ENCODE measurements around the gene FBXO31.
A peak's percentile ranks its signal among the peaks of the same experiment; 100 is the strongest.

The FBXO31 gene

DNA sequence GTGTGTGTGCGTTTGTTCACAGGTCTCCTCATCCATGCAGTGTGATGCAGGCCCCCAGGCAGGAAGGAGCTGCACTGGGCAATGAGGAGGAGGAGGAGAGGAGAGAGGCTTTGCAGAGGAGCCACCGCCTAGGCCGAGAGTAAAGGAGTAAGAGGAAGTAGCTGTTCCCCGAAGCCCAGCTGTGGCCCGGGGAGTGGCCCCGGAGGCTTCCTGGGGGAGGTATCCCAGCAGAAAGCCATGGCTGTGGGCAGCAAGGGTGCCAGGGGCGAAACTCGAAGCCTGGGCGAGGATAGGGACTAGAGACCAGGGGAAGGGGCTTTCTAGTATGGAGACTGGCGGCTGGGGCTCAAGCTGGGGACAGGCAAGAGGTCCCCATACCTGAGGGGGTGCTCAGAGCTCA is 78.6 kb downstream of the FBXO31 start:
- no peak for DNase-seq

DNA sequence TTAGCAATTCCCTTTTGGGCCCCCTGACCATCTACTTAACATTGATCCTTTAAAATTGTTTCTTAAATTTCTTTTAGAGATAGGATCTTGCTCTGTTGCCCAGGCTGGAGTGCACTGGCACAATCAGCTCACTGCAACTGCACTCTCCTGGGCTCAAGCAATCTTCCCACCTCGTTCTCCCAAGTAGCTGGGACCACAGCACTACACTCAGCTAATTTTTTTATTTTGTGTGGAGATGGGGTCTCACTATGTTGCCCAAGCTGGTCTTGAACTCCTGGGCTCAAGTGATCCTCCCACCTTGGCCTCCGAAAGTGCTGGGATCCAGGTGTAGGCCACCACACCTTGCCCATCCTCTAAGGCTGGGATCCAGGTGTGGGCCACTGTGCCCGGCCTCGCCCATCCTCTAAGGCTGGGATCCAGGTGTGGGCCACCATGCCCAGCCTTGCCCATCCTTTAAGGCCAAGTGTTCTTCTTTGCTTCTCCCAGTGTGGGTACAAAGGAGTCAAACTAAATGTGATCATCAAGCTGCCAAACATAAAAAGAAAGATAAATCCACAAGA is 79.5 kb downstream of the FBXO31 start:
- no peak for DNase-seq

DNA sequence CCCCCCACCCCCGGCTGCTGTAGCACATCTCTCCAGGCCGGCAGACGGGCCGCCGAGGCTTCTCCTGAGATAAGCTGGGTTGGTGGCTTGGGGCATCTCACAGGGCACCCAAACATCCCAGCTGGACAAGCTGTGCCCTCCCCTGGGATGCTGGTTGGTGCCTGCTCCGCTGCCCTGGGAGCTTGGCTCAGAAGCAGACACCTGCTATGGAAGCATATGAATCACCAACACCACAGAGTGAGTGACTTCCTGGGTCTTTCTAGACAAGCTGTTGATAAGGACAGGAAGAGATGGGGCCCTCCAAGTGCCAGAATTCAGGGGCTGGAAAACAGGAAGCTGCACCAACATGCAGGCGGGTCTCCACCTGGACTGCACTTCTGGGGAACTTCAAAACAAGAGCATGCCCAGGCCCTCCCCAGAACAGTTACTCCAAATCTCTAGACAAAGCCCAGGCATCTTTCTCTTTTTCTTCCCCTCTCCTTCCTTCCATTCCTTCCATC is 80.1 kb downstream of the FBXO31 start:
- no peak for DNase-seq

DNA sequence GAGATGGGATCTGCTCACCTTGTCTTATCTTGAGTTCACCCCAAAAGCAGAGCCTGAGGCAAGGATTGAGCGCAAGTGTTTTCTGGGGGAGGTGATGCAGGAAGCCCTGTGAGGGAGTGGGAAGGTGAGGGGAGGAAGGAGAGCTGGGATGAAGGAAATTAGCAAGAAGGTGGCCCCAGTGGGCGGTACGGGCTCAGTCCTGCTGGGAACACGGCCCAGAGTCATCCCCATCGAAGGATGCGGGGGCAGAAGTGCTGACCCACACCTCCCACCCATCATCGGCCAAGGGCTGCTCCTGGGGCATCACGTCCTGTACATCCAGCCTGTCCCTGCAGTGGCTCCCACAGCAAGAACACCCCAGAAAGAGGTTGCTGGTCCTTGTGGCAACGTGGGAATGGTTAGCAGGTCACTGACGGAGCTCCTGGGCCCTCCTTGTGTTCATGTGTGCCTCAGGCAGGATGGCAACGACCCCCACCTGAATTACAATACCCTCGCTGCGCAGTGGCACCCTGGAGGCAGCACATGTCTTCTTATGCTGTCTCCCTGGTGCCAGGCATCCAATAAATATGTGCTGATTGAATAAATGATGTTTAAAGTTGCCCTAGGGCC is 84.6 kb downstream of the FBXO31 start:
- DNase-seq = no peak

DNA sequence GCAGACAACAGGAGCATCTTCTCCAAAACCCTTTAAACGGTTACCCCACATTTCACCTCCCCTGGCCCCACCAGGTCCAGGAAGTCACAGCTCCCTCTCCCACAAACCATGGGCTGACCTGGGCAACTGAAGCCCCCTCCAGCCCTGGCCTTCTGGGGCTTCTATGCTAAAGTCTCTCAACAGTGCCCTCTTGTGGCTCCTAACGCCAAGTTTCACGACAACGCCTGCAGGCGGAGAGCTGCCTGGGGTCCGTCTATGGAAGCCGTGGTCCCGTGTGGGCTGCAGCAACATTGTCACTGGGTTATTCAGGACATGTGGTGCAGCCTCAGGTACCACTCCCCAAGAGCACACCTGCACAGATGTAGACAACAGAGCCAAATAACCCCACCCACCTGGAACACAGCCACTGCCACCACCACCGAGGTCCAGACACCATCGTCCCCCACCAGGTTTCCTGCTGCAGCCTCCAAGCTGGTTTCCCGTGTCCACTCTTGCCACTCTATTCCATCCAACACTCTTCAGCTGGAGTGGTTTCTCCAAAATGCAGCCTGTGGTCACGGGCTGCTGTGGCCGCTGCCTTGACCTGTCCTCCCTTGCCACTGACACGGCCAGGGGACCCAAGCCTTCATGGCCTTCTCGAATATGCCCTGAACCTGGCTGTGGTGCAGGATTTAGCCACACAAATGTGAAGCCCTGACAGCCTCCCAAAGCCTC is 85.5 kb downstream of the FBXO31 start:
- DNase-seq = peak; percentile 35

DNA sequence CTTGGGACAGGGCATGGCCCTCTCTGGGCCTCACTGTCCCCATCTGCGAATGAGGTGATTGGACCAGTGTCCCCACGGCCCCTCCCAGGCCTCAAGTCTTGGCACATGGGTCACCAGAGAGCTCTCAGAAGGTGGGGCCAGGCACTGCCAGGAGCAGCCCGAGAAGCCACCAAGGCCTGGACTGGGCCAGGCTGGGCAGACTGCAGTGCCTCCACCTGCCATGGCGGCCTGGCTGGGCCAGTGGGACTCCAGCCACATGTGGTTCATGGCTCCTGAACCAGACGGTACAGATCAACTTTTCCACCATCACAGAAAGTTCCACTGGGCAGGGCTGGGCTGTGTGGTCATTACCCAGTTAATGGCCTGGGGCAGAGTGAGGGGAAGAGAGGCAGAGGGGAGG is 86.2 kb downstream of the FBXO31 start:
- no peak for DNase-seq

DNA sequence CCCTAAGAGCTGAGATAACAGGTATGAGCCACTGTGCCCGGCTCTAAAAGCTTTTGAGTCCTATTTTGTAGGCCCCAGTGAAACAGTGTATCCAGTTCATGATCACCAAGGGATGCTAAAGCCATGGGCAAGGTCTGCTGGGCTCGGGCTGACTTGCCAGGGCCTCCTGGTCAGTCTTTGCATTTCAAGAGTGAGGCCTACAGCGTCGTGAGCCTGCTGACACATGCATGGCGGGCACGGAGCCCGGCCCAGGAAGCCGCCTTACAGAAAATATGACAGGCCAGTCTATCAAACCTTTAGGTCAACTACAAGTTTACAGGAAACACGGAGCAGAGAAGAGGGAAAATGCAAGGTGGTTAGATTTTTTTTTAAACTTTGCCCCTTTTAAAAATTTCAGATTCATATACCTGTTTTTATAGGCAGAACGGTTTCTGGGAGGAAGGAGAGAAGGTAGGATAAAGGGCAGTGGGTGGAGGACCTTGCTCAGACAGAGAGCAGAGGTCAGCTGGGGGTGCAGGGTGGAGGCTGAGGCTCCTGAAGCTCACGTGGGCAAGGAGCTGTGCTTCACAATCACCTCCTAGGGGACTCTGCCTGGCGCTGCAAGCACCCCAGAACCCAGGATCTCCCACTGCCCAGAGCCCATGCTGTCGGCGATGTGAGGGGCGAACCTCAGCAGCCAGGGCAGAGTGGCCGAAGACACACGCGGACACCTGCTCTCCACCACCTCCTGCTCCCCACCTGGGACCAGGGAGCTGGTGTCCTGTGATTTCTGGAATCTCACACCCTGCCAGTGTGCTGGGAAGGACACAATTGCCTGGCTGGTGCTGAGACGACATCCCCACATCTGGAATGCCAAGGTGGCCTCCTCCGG is 87.7 kb downstream of the FBXO31 start:
- no peak for DNase-seq

DNA sequence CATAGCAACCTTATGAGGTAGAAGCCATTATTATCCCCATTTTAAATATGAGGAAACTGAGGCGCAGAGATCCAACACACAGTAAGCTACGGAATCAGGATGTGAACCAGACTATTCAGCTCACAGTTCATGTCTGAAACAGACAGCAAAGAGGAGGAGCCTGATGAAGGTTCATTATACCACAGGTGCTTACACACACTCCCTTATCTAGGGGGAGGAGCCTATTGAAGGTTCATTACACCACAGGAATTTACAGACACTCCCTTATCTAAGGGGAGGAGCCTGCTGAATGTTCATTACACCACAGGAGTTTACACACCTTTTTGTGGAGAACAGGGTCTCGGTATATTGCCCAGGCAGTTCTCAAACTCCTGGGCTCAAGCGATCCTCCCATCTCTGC is 88.3 kb downstream of the FBXO31 start:
- peak; percentile 24 for DNase-seq

DNA sequence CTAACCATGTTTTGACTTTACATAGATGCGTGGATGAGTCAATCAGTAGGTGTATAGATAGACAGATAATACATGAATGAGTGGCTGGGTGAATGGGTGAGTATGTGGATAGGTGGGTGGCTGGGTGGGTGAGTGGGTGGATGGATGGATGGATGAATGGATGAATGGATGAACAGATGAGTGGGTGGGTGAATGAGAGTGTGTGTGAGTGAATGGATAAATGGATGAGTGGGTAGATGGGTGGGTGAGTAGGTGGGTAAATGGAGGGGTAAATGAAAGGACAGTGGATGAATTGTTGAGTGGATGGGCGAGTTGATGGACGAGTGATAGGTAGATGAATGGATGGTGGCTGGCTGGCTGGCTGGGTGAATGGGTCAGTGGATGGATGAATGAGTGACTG is 89.6 kb downstream of the FBXO31 start:
- no peak for DNase-seq

DNA sequence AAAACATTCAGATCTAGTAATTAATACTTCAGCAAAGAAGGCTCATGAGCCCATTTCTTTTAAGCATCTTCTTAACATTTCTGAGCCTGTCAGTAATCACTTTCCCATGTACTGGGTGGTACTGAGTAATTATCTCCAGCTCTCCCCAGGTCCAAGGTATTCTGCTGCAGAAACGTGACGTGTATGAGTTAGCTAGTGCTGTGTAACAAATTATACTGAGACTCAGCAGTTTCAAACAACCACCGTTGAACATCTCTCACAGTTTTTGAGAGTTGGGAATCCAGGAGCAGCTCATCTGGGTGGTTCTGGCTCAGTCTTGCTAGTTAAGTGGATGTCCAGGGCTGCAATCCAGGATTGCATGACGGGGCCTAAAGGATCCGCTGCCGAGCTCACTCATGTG is 91.6 kb downstream of the FBXO31 start:
- no peak for DNase-seq

DNA sequence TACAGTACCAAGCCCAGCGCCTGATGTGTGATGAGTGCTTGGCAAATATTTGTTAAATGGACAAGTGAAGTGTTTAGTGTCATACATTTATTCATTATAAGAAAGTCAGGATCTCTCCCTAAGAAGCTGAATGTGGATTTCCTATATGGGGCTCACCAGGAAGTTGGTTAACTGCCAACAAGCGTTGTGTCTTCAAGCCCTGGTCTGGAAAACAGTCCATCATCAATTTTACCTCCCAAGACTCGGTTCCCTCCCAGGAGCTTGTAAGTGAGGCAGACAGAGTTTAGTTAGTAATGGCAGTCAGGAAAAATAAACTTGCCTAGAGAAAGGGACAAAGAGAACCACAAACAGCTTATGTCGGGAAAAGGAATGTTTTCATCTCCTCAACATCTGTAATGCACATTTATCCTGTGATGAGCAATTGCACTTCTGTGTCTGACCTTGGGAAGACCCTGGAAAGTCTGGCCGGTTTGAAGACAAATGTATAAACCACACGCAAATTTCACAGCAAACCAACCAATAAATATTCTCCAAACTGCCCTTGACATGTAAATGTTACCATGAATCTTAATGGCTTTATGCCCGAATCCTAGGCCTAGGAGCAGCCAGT is 94.7 kb downstream of the FBXO31 start:
- no peak for DNase-seq

DNA sequence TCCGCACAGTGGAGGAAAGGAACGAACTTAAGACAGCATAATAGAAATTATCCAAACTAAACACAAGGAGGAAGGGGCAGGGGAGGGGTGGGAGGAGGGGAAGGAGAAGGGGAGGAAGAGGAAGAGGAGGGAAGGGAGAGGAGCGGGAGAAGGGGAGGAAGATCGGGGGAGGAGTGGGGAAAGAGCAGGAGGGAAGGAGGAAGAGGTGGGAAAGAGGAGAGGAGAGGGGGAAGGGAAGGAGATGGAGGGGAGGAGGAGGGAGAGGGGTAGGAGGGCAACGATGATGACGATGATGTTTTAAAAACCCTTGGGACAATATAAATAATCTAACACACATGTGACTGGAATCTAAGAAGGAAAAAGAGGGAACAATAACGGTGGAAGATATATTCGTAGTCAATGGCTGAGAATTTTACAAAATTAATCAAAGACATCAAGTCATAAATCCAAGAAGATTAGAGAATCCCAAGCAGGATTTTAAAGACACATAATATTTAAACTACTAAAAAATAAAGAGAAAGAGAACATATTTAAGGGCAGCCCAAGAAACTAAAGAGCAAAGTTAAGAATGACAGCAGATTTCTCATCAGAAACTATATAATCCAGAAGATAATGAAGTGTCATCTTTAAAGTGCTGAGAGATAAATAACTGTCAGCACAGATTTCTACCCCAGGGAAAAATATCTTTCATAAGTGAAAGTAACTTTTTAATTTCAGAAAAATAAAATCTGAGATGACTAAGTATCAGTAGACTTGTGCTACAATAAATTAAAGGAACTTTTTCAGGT is 96.5 kb downstream of the FBXO31 start:
- DNase-seq = no peak

DNA sequence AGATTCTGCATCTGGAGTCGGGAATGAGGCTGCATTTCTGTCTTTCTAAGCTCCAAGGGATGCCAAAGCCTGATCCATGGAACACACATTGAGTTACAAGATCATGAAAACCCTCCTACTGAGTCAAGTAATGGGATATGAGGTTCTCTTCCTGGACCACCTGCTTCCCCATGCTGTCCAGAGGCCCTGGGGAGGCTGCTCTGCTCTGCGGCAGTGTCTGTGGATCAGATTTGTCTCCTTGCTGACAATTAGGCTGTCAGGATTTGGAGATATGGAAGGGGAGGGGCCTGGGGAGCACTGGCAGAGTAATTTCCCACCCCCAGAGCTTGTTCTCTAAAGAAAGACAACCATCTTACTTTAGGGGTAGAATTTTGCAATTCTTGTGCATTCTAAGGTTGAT is 99.4 kb downstream of the FBXO31 start:
- DNase-seq = no peak

DNA sequence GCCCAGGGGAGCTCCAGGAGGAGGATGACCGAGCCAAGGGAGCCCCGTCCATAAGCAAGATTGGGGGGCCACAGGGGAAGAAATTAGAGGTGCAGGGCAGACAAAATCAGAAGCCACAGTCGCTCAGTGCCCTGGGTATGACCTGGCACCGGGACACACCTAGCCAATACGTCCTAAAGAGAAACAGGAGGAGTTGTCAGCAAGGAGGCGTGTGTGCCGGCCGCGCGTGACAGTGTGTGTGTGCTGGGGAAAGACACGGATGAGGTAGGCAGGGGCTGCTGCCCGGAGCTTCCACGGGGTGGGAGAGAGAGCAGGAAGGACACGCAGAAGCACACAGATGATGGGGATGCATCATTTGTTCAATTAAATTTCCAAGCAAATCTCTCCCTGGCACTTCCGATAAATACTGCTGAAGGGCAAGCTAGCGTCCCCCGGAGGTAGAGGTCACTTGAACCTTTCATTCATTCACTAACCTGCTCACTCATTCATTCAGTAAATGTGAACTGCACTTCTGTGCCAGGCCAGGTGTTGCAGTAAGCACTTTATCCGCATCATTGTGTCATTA is 104.4 kb downstream of the FBXO31 start:
- no peak for DNase-seq

DNA sequence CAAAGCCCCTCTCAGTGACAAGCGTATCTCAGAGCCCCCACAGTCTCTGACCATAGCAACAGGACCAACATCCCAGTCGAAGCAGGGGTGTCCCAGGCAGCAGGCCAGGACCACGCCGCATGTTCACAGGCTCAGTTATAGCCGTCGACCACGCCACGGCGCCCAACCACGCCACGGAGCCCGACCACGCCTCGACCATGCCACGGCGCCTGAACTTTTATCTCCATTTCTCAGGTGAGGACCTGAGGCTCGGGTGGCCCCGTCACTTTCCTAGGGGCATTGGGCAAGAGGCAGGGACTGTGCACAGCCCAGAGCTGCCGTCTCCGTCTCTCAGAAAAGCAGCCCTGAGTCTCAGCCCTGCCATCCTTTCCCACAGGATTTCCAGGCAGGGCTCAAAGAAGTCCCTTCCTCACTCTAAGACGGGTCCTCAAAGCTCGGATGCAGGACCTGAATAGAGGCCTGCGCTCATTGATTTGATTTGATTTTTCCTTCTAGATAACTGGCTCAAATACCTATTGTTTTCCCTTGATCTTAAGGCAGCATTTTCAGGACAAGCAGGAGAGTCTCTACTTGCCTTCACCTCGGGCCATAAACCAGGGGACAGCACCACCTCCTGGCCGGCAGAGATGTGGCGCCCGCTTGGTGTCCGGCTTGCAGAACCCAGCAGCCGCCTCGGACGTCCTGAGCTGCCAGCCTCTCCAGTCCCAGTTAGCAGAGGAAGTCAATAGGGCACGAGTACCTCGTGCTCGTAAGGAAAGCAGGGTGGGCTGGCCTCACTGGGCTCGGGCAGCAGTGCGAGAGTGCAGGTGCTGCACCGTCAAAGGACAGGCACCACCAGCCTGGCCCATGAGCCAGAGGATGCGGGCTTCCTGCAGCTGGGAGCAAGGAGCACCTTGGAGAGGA is 105.1 kb downstream of the FBXO31 start:
- DNase-seq = peak; percentile 24

Measured in CD4-positive, alpha-beta T cell treated with Interleukin-10 for 1 hour (primary cell).